PFSK-1 (cell line): ENCODE measurements around the gene RPS6KL1.

ENCODE experiments used
- FOXP2 ChIP-seq: optimal IDR thresholded peaks from 2 replicates; pipeline ENCODE3; 2011; ENCODE audit warnings: borderline replicate concordance, control low read depth, inconsistent platforms; ENCODE audit not compliant: insufficient read depth; ENCODE audit errors: extremely low read length, extremely low read depth
- POLR2AphosphoS5 ChIP-seq: IDR thresholded peaks from 2 replicates; pipeline ENCODE4 v1.6.1; 2012; ENCODE audit warnings: low read depth, mild to moderate bottlenecking, control low read depth, low read length, moderate library complexity
- SIN3A ChIP-seq: IDR thresholded peaks from 2 replicates; pipeline ENCODE4 v1.6.1; 2012; ENCODE audit warnings: mild to moderate bottlenecking, low read length, moderate library complexity, borderline replicate concordance; ENCODE audit not compliant: insufficient read depth
- TAF1 ChIP-seq: IDR thresholded peaks from 2 replicates; pipeline ENCODE4 v1.6.1; 2012; ENCODE audit warnings: low read length, control low read depth, borderline replicate concordance; ENCODE audit not compliant: insufficient read depth

- no peak for TF ChIP-seq SIN3A
- no peak for TF ChIP-seq TAF1
- no peak for TF ChIP-seq POLR2AphosphoS5
- TF ChIP-seq FOXP2, result no peak
Measured at GRCh38 chr14:74892745-74893144, 30.3 kb downstream of the RPS6KL1 start.
